Hematopoietic multipotent progenitor cell treated with erythropoietin and hydrocortisone succinate and interleukin-3 and kit ligand, for 17 days (in vitro differentiated cells): Measurements from ENCODE around the gene GALNT10.

Source experiments
- DNase-seq: peaks from one replicate; pipeline ENCODE4 v3.0.0-alpha.2; 2015; ENCODE audit warnings: low spot score

Gene GALNT10

GRCh38 chr5:154406826-154407225 lies 216.3 kb downstream of the GALNT10 start:
- no peak for DNase-seq

GRCh38 chr5:154408811-154409210 lies 218.3 kb downstream of the GALNT10 start:
- DNase-seq = no peak

- no peak for DNase-seq
Observed at GRCh38 chr5:154409230-154409840, 218.8 kb downstream of the GALNT10 start.

GRCh38 chr5:154410008-154410407 lies 219.5 kb downstream of the GALNT10 start:
- DNase-seq = no peak

GRCh38 chr5:154410786-154411185 lies 220.3 kb downstream of the GALNT10 start:
- no peak for DNase-seq

- no peak for DNase-seq
Observed at GRCh38 chr5:154411338-154411737, 220.8 kb downstream of the GALNT10 start.

- DNase-seq = no peak
Observed at GRCh38 chr5:154412316-154412715, 221.8 kb downstream of the GALNT10 start.

- no peak for DNase-seq
Observed at GRCh38 chr5:154412925-154413324, 222.4 kb downstream of the GALNT10 start.

GRCh38 chr5:154415114-154415513 lies 224.6 kb downstream of the GALNT10 start:
- no peak for DNase-seq

GRCh38 chr5:154418344-154418820 lies 227.8 kb downstream of the GALNT10 start:
- DNase-seq = no peak

GRCh38 chr5:154419236-154419635 lies 228.7 kb downstream of the GALNT10 start:
- DNase-seq = no peak

- no peak for DNase-seq
Observed at GRCh38 chr5:154421868-154422267, 231.3 kb downstream of the GALNT10 start.

GRCh38 chr5:154422298-154422697 lies 231.8 kb downstream of the GALNT10 start:
- DNase-seq = no peak

- no peak for DNase-seq
Observed at GRCh38 chr5:154428208-154428607, 237.7 kb downstream of the GALNT10 start.

GRCh38 chr5:154429341-154429740 lies 238.8 kb downstream of the GALNT10 start:
- no peak for DNase-seq

GRCh38 chr5:154430466-154430865 lies 239.9 kb downstream of the GALNT10 start:
- DNase-seq = no peak

- no peak for DNase-seq
Observed at GRCh38 chr5:154430961-154431630, 240.6 kb downstream of the GALNT10 start.

GRCh38 chr5:154435226-154435625 lies 244.7 kb downstream of the GALNT10 start:
- DNase-seq = no peak

- DNase-seq = no peak
Observed at GRCh38 chr5:154437281-154437965, 246.9 kb downstream of the GALNT10 start.

- no peak for DNase-seq
Observed at GRCh38 chr5:154440540-154440939, 250.0 kb downstream of the GALNT10 start.

- DNase-seq = no peak
Observed at GRCh38 chr5:154442801-154443200, 252.3 kb downstream of the GALNT10 start.

GRCh38 chr5:154444556-154445421 lies 254.3 kb downstream of the GALNT10 start:
- peak; percentile 23 for DNase-seq
